HepG2 (cell line): ENCODE data around the gene FOXS1. TPM values are rescaled to one million over a fixed set of nuclear protein-coding genes. Genes with fewer than 3 reads are reported as not detected.

Experiments used
- ATAC-seq: fragments of 200-7000 bp; cut with Tn5 transposase; 3 replicates; pipeline ENCODE4 v1.9.1; 2020; ENCODE audit warnings: mild to moderate bottlenecking, moderate library complexity
- BruUV-seq: library from RNA; stranded (reverse); fragments of 400-500 nt; replicated peaks from 2 replicates; lab custom pipeline; 2021; lab: Mats Ljungman, UMichigan
- CTCF ChIA-PET: fragments of 300-600 bp; formaldehyde crosslinking; extraction: SDS; loops from one replicate; lab custom pipeline; 2021; ENCODE audit warnings: low total read pairs, inconsistent platforms, low intra/inter-chr PET ratio; lab: Yijun Ruan, JAX
- POLR2A ChIA-PET: fragments of 350-600 bp; sonication (Branson Sonifier 250); formaldehyde crosslinking; loops from one replicate; lab custom pipeline; 2020; ENCODE audit warnings: antibody characterized with exemption, inconsistent platforms; lab: Yijun Ruan, JAX
- DNase-seq: peaks from one replicate; pipeline ENCODE4 v3.0.0-alpha.2; 2015; ENCODE audit warnings: low spot score
- FAIRE-seq: peaks from 3 replicates; lab custom pipeline; 2011; peaks lifted over from hg19 to GRCh38; lab: Jason Lieb, UNC
- H2AFZ ChIP-seq: one replicate; pipeline ENCODE4 v1.6.1; 2011; ENCODE audit warnings: low read length, inconsistent platforms
- H3K27ac ChIP-seq: fragments of 300-600 bp; 3 replicates; pipeline ENCODE4 v1.8.0; 2011; ENCODE audit warnings: mixed run types, mild to moderate bottlenecking, mixed read lengths, low read length, inconsistent platforms; ENCODE audit not compliant: insufficient read depth; ENCODE audit errors: extremely low read length
- H3K27me3 ChIP-seq, 2 experiments: fragments of 200-600 bp in 1 of 2; 2 replicates in 1 of 2; 3 replicates in 1 of 2; pipeline versions ENCODE4 v1.6.0 to v1.8.0; 2011; ENCODE audit warnings: low read length in 2 of 2, mild to moderate bottlenecking in 2 of 2, moderate library complexity in 2 of 2, inconsistent platforms in 1 of 2; ENCODE audit not compliant: insufficient read depth in 2 of 2, control insufficient read depth in 1 of 2
- H3K36me3 ChIP-seq, 2 experiments: fragments of 200-600 bp in 1 of 2; replicated peaks in 1 of 2; 2 replicates in 1 of 2; 3 replicates in 1 of 2; pipeline versions ENCODE4 v1.5.1 to v1.8.0; 2011; ENCODE audit warnings: low read length in 2 of 2, inconsistent platforms in 1 of 2; ENCODE audit not compliant: insufficient read depth in 2 of 2, control insufficient read depth in 1 of 2
- H3K4me1 ChIP-seq: 2 replicates; pipeline ENCODE4 v1.5.1; 2012; ENCODE audit warnings: low read length, inconsistent platforms; ENCODE audit not compliant: insufficient read depth
- H3K4me2 ChIP-seq: 2 replicates; pipeline ENCODE4 v1.6.0; 2011; ENCODE audit warnings: low read depth, low read length, inconsistent platforms
- H3K4me3 ChIP-seq, 3 experiments: fragments of 200-600 bp in 1 of 3; sonication (generic), shearing (Covaris generic) in 1 of 3; replicated peaks in 1 of 3; 2 replicates each; pipeline ENCODE4 v1.5.1; 2011 to 2016; ENCODE audit warnings: low read length in 3 of 3, inconsistent platforms in 2 of 3, low read depth in 2 of 3, mild to moderate bottlenecking in 2 of 3, control low read depth in 1 of 3, mixed read lengths in 1 of 3; ENCODE audit not compliant: insufficient read depth in 1 of 3
- H3K79me2 ChIP-seq: one replicate; pipeline ENCODE4 v1.6.1; 2011; ENCODE audit warnings: low read length, inconsistent platforms; ENCODE audit not compliant: insufficient read depth
- H3K9ac ChIP-seq: 2 replicates; pipeline ENCODE4 v1.6.0; 2011; ENCODE audit warnings: mild to moderate bottlenecking, low read depth, low read length, inconsistent platforms; ENCODE audit not compliant: insufficient read depth
- H3K9me3 ChIP-seq: 2 replicates; pipeline ENCODE4 v1.5.1; 2012; ENCODE audit warnings: mild to moderate bottlenecking, low read length
- H4K20me1 ChIP-seq: 2 replicates; pipeline ENCODE4 v1.6.0; 2011; ENCODE audit warnings: inconsistent platforms, mild to moderate bottlenecking, low read length, moderate library complexity; ENCODE audit not compliant: insufficient read depth
- ZNF34 ChIP-seq: sonication (generic); formaldehyde crosslinking; IDR thresholded peaks from 2 replicates; pipeline ENCODE4 v1.4.0; 2020; ENCODE audit warnings: mild to moderate bottlenecking, missing genetic modification reagents, borderline replicate concordance
- ZNF768 ChIP-seq: sonication (generic); formaldehyde crosslinking; IDR thresholded peaks from 2 replicates; pipeline ENCODE4 v1.4.0; 2020; ENCODE audit warnings: missing genetic modification reagents
- WGBS: methylation state at CpG from one replicate; pipeline ENCODE4 v1.1.6; 2017; ENCODE audit warnings: low lambda C conversion rate; 5-methylcytosine and 5-hydroxymethylcytosine counted together
- in situ Hi-C: cut with HindIII; loops from 2 replicates; pipeline ENCODE4 v1.10.0; 2017; ENCODE audit warnings: low pct_unique_long_range_greater_than_20kb; ENCODE audit not compliant: extremely low pct_ligation_motif_present
- intact Hi-C: fragments of 100-400 bp; cut with micrococcal nuclease; formaldehyde crosslinking; loops from one replicate; pipeline ENCODE4 v1.10.0; 2022; ENCODE audit not compliant: unreplicated experiment
- polyA plus RNA-seq, 8 experiments: library from polyadenylated mRNA; depleted of rRNA in 3 of 8; stranded (reverse) in 7 of 8; unstranded in 1 of 8; fragments of >200 nt; fragmentation: Illumina TruSeq in 4 of 8; extraction: Trizol in 4 of 8; gene quantifications; 2 replicates each; pipeline versions ENCODE4 v1.2.1 to v1.2.3, GENCODE V29; 2011 to 2016; ENCODE audit warnings: low read depth in 4 of 8, missing spikeins in 1 of 8, mixed read lengths in 1 of 8; ENCODE audit not compliant: insufficient read depth in 1 of 8
- total RNA-seq, 5 experiments: library from RNA; depleted of rRNA; stranded (reverse); fragments of >200 nt; fragmentation: Illumina TruSeq; extraction: Trizol; gene quantifications; 2 replicates each; pipeline ENCODE4 v1.2.3, GENCODE V29; 2016; ENCODE audit warnings: low read depth in 1 of 5
- TF ChIP-seq, protein P1 (sequence below): sonication (generic); formaldehyde crosslinking; IDR thresholded peaks from 2 replicates; pipeline ENCODE4 v1.4.0; 2020; ENCODE audit warnings: missing genetic modification reagents
- TF ChIP-seq, protein P2 (sequence below): IDR thresholded peaks from 2 replicates; pipeline ENCODE4 v1.6.1; 2016; ENCODE audit warnings: missing compliant biosample characterization, missing genetic modification reagents, borderline replicate concordance
- TF ChIP-seq, protein P3 (sequence below): sonication (generic); formaldehyde crosslinking; IDR thresholded peaks from 2 replicates; pipeline ENCODE4 v1.4.0; 2020; ENCODE audit warnings: low read depth, mild to moderate bottlenecking, missing genetic modification reagents

FOXS1 gene
- total and polyA plus RNA-seq, 2 of the 13 experiments (the other 11 are each of a cell fraction or from before 2014, with no cell fraction given): not detected

GRCh38 chr20:31844737-31845299 is 586 bp downstream of the FOXS1 start:
- Histone ChIP-seq H3K9ac (no peak overlapping the region), H2AFZ (no peak overlapping the region), H3K4me3 (no peak overlapping the region), H3K27me3 (peaks cover 18 to 74% of the 10 kb centered on the region in 2 experiments), H3K27ac (no peak overlapping the region), H3K4me2 (no peak overlapping the region), H3K79me2 (no peaks in the 10 kb centered on the region), H4K20me1 (no peaks in the 10 kb centered on the region), H3K4me1 (peaks cover 8% of the 10 kb centered on the region; the same call in 1 of the 2 replicates), H3K36me3 (no peaks in the 10 kb centered on the region), H3K9me3 (no peaks in the 10 kb centered on the region)
- WGBS: 51% methylated on average over 28 of the region's 28 CpGs
- ChIA-PET POLR2A (no interaction called here), CTCF (interaction anchor here (3.7 kb wide), 1 partner anchor 21 kb away, joined by 70 read pairs; no protein-coding TSS in a partner anchor)
- intact Hi-C loops: no loop called here
- in situ Hi-C loops: no loop called here
- no TSS peak for BruUV-seq
- DNase-seq: no peak
- no peak for FAIRE-seq
- ATAC-seq: no peak
- TF ChIP-seq, protein P1, sequence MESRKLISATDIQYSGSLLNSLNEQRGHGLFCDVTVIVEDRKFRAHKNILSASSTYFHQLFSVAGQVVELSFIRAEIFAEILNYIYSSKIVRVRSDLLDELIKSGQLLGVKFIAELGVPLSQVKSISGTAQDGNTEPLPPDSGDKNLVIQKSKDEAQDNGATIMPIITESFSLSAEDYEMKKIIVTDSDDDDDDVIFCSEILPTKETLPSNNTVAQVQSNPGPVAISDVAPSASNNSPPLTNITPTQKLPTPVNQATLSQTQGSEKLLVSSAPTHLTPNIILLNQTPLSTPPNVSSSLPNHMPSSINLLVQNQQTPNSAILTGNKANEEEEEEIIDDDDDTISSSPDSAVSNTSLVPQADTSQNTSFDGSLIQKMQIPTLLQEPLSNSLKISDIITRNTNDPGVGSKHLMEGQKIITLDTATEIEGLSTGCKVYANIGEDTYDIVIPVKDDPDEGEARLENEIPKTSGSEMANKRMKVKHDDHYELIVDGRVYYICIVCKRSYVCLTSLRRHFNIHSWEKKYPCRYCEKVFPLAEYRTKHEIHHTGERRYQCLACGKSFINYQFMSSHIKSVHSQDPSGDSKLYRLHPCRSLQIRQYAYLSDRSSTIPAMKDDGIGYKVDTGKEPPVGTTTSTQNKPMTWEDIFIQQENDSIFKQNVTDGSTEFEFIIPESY (CRISPR knock-in tag): peak; percentile 79; the same call in 1 of the 2 replicates
- TF ChIP-seq, protein P2, sequence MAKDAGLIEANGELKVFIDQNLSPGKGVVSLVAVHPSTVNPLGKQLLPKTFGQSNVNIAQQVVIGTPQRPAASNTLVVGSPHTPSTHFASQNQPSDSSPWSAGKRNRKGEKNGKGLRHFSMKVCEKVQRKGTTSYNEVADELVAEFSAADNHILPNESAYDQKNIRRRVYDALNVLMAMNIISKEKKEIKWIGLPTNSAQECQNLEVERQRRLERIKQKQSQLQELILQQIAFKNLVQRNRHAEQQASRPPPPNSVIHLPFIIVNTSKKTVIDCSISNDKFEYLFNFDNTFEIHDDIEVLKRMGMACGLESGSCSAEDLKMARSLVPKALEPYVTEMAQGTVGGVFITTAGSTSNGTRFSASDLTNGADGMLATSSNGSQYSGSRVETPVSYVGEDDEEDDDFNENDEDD (CRISPR knock-in tag): no peak
- TF ChIP-seq ZNF34 (CRISPR knock-in tag) (no peak), ZNF768 (CRISPR knock-in tag) (peak; percentile 8; the same call in 1 of the 2 replicates)
- TF ChIP-seq, protein P3, sequence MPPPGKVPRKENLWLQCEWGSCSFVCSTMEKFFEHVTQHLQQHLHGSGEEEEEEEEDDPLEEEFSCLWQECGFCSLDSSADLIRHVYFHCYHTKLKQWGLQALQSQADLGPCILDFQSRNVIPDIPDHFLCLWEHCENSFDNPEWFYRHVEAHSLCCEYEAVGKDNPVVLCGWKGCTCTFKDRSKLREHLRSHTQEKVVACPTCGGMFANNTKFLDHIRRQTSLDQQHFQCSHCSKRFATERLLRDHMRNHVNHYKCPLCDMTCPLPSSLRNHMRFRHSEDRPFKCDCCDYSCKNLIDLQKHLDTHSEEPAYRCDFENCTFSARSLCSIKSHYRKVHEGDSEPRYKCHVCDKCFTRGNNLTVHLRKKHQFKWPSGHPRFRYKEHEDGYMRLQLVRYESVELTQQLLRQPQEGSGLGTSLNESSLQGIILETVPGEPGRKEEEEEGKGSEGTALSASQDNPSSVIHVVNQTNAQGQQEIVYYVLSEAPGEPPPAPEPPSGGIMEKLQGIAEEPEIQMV: no peak
